Fibroblast of villous mesenchyme (primary cell): Measurements from ENCODE around the gene TMEM269. TPM values are rescaled to one million over a fixed set of nuclear protein-coding genes. Genes with fewer than 3 reads are reported as not detected.
A peak's percentile ranks its signal among the peaks of the same experiment; 100 is the strongest.

Experiments used
- DNase-seq: peaks from one replicate; pipeline ENCODE4 v3.0.0-alpha.2; 2010; ENCODE audit warnings: low read depth
- H3K4me3 ChIP-seq: 2 replicates; pipeline ENCODE4 v1.5.1; 2011; ENCODE audit warnings: low read depth, mild to moderate bottlenecking, low read length
- CTCF ChIP-seq: IDR thresholded peaks from 2 replicates; pipeline ENCODE4 v1.5.1; 2012; ENCODE audit warnings: low read depth, mild to moderate bottlenecking, low read length; ENCODE audit not compliant: insufficient read depth
- total RNA-seq: library from RNA; depleted of rRNA; stranded (reverse); fragments of >200 nt; gene quantifications from 2 replicates; pipeline ENCODE4 v1.2.3, GENCODE V29; 2012

The TMEM269 gene, protein sequence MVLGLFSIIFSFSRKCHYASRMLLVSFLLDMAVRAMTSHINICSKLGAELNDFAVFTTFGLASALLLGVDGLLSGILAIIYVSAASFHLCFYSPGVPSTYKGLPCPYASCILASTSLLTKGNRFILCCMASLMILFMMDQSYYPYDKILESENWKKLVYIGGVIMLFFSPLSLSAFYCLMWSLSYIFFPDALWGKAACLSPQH
- total RNA-seq = under 0.01 TPM in 2 replicates

- peak within 1 kb of the TSS; percentile 48 for H3K4me3 ChIP-seq
- no peak for TF ChIP-seq CTCF
- peak; percentile 11 for DNase-seq
Measured at GRCh38 chr1:42784946-42785693, at the start of gene TMEM269. TSS of gene TMEM269 (plus strand) at chr1:42784991. CDS start at chr1:42789894, 4,903 bp downstream.

GRCh38 chr1:42735056-42735455 is 49.7 kb upstream of the TMEM269 start:
- no peak for DNase-seq
- TF ChIP-seq CTCF = no peak
- H3K4me3 ChIP-seq = no peak overlapping the region

DNA sequence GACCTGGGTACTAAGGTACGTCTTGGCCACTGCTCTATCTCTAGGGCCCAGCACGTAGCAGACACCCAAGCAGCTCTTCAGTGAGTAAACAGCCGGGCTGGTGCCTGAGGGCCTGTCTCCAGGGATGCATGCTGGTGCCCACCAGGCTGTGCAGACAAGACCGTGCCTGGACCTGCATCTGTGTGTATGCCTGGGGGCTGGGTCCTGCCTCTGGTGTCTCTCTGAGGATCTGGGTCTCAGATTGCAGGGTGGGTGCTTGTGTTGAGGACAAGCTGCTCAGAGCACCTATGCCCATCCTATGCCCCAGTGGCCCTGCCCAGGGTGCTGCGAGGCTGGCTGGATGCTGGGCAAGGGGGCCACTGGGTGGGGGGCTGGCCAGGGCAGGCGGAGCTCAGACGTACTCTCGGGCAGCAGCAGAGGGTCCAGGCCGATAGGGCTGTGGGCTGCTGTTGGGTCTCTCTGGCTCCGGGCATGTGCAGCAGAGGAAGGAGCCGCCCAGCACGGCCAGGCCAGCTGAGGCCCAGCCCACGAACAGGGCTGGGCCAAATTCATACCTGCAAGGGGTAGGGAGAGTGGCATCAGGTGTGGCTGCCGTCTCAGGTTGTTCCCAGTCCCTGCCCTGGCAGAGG is 49.2 kb upstream of the TMEM269 start:
- TF ChIP-seq CTCF = no peak
- no peak for DNase-seq
- no peak overlapping the region for H3K4me3 ChIP-seq

DNA sequence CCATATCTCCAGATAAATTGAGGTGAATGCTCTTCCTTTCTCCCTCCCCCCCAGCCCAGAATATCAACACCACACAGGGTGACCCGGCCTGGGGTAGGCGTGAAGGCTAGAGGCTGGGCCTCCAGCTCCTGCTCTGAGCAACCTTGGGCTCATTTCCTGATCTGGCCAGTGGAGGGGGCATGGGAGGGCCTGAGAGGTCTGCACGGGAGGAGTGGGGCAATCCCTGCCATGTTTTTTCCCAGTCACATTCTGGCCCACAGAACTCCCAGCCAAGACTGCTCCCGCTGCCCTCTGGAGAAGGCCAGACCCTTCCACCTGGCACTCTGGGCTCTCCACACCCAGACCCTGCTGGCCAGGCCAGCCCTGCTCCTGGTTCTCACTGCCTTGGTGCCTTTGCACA is 48.6 kb upstream of the TMEM269 start:
- peak; percentile 26 for DNase-seq
- TF ChIP-seq CTCF = peak; percentile 46
- H3K4me3 ChIP-seq = no peak overlapping the region

DNA sequence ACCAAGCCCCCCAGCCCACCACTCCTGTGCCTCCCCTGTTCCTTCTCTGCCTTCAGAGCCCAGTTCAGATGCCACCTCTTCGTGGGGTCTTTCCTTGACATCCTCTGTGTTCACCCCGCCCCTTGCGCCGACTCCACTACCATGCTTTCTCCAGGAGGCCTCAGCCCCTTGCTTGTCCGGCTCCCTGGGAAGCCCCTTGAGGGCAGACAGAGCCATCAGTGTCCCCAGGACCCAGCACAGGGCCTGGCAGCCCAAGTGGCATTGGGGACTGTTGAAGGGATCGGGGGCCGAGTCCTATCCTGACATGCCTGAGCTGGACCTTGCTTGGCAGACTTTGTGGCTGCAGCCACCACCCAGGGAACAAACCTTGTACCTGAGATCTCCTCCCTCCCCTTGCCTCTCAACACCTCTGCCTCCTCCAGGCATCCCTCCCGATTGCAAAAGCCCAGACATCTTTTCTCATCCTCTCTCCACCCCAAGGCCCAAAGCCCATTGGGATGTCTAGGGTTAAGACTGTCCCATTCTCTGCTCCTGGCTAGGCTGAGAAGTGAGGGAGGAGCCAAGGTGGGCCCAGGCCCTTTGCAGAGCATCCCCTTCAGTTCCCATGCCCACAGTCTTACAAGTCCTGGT is 48.1 kb upstream of the TMEM269 start:
- no peak for TF ChIP-seq CTCF
- DNase-seq = no peak
- H3K4me3 ChIP-seq = no peak overlapping the region

- no peak overlapping the region for H3K4me3 ChIP-seq
- TF ChIP-seq CTCF = peak; percentile 7
- DNase-seq = no peak
Measured at GRCh38 chr1:42737257-42737656, 47.5 kb upstream of the TMEM269 start.
